Daoy (cell line): ENCODE data around the gene RPS6KA4. TPM values are rescaled to one million over a fixed set of nuclear protein-coding genes. Genes with fewer than 3 reads are reported as not detected.

Experiments used
- DNase-seq: peaks from one replicate; pipeline ENCODE4 v3.0.0-alpha.2; 2015; ENCODE audit warnings: low read depth
- total RNA-seq: library from RNA; depleted of rRNA; stranded (reverse); fragments of >200 nt; shearing (Covaris generic); gene quantifications from 2 replicates; pipeline ENCODE4 v1.2.3, GENCODE V29; 2014; rRNA removed

The RPS6KA4 gene
- total RNA-seq, 1 experiment from 2014 or later: 28.7 TPM

- DNase-seq: no peak
Observed at GRCh38 chr11:64419257-64419790, 60.4 kb downstream of the RPS6KA4 start.

GRCh38 chr11:64419818-64420485 is 61.0 kb downstream of the RPS6KA4 start:
- DNase-seq: no peak

Other genes starting within 250 kb of the RPS6KA4 start
- 19.4 and 47.1 TPM in 2 replicates for gene MACROD1, start 193.0 kb upstream of the RPS6KA4 start, total RNA-seq
- 283 and 358 TPM in 2 replicates for gene STIP1, start 173.0 kb upstream of the RPS6KA4 start, total RNA-seq
- gene FERMT3, start 152.4 kb upstream of the RPS6KA4 start, total RNA-seq: 3.0 and 5.7 TPM in 2 replicates
- gene TRPT1, start 133.0 kb upstream of the RPS6KA4 start, total RNA-seq: 19.8 and 19.9 TPM in 2 replicates
- gene NUDT22, start 132.9 kb upstream of the RPS6KA4 start, total RNA-seq: 43.1 and 51.3 TPM in 2 replicates
- gene DNAJC4, start 128.6 kb upstream of the RPS6KA4 start, total RNA-seq: 1.7 and 2.7 TPM in 2 replicates
- gene VEGFB, start 124.6 kb upstream of the RPS6KA4 start, total RNA-seq: 6.7 and 8.9 TPM in 2 replicates
- gene FKBP2, start 118.1 kb upstream of the RPS6KA4 start, total RNA-seq: 18.8 and 102 TPM in 2 replicates
- gene PPP1R14B, start 112.2 kb upstream of the RPS6KA4 start, total RNA-seq: 414 and 421 TPM in 2 replicates
- gene PLCB3, start 107.6 kb upstream of the RPS6KA4 start, total RNA-seq: 11.5 and 13.2 TPM in 2 replicates
- gene BAD, start 74.5 kb upstream of the RPS6KA4 start, total RNA-seq: 63.5 and 65.9 TPM in 2 replicates
- 14.3 and 24.6 TPM in 2 replicates for gene GPR137, start 73.3 kb upstream of the RPS6KA4 start, total RNA-seq
- 0.23 TPM in 1 of 2 replicates, not detected in the other for gene KCNK4, start 67.9 kb upstream of the RPS6KA4 start, total RNA-seq
- 0.23 and 6.0 TPM in 2 replicates for gene CATSPERZ, start 58.8 kb upstream of the RPS6KA4 start, total RNA-seq
- gene ESRRA, start 53.6 kb upstream of the RPS6KA4 start, total RNA-seq: 35.0 and 37.5 TPM in 2 replicates
- 565 and 690 TPM in 2 replicates for gene TRMT112, start 41.6 kb upstream of the RPS6KA4 start, total RNA-seq
- gene PRDX5, start 41.0 kb upstream of the RPS6KA4 start, total RNA-seq: 213 and 229 TPM in 2 replicates
- gene CCDC88B, start 19.0 kb upstream of the RPS6KA4 start, total RNA-seq: 1.7 and 2.1 TPM in 2 replicates
- gene SLC22A11, start 196.8 kb downstream of the RPS6KA4 start, total RNA-seq: not detected in 2 replicates
- not detected in 2 replicates for gene SLC22A12, start 232.1 kb downstream of the RPS6KA4 start, total RNA-seq